Measurements from ENCODE around the gene PLCG2. TPM values are rescaled to one million over a fixed set of nuclear protein-coding genes. Genes with fewer than 3 reads are reported as not detected.

PLCG2 gene
- total RNA-seq, 1 donor from 2014 or later, result 1.7 TPM

GRCh38 chr16:81918927-81919326 is 139.8 kb downstream of the PLCG2 start:
- Mint-ChIP-seq H3K4me3 (no peak overlapping the region), H3K9me3 (peaks cover 3% of the 10 kb centered on the region), H3K27ac (ENCODE audit: unreplicated experiment) (no peak overlapping the region), H3K4me1 (no peaks in the 10 kb centered on the region), H3K36me3 (ENCODE audit: low read depth) (no peaks in the 10 kb centered on the region), H3K27me3 (ENCODE audit: low read depth) (peaks cover 2% of the 10 kb centered on the region)
- DNase-seq (ENCODE audit: low read depth, low spot score), result no peak
- no peak for TF ChIP-seq CTCF (conservative IDR thresholded peaks at IDR 0.05)

- no peaks in the 10 kb centered on the region for H3K36me3 Mint-ChIP-seq (ENCODE audit: low read depth)
- H3K4me1 Mint-ChIP-seq, result no peaks in the 10 kb centered on the region
- H3K4me3 Mint-ChIP-seq, result no peak overlapping the region
Measured at GRCh38 chr16:81920498-81920897, 141.4 kb downstream of the PLCG2 start.

GRCh38 chr16:81921085-81921814 is 142.2 kb downstream of the PLCG2 start:
- Mint-ChIP-seq H3K36me3 (ENCODE audit: low read depth) (no peaks in the 10 kb centered on the region), H3K4me1 (no peaks in the 10 kb centered on the region), H3K9me3 (peaks cover 3% of the 10 kb centered on the region), H3K27me3 (ENCODE audit: low read depth) (peaks cover 2% of the 10 kb centered on the region), H3K27ac (ENCODE audit: unreplicated experiment) (no peak overlapping the region), H3K4me3 (no peak overlapping the region)
- TF ChIP-seq CTCF (conservative IDR thresholded peaks at IDR 0.05), result no peak
- no peak for DNase-seq (ENCODE audit: low read depth, low spot score)

More at GRCh38 chr16:81920498-81920897, 141.4 kb downstream of the PLCG2 start:
- Mint-ChIP-seq H3K9me3 (peaks cover 3% of the 10 kb centered on the region), H3K27me3 (ENCODE audit: low read depth) (peaks cover 2% of the 10 kb centered on the region), H3K27ac (ENCODE audit: unreplicated experiment) (no peak overlapping the region)
- DNase-seq (ENCODE audit: low read depth, low spot score), result no peak
- no peak for TF ChIP-seq CTCF (conservative IDR thresholded peaks at IDR 0.05)

- Mint-ChIP-seq H3K4me1 (no peaks in the 10 kb centered on the region), H3K27me3 (ENCODE audit: low read depth) (no peaks in the 10 kb centered on the region), H3K27ac (ENCODE audit: unreplicated experiment) (no peak overlapping the region), H3K9me3 (peaks cover 3% of the 10 kb centered on the region), H3K4me3 (no peak overlapping the region), H3K36me3 (ENCODE audit: low read depth) (no peaks in the 10 kb centered on the region)
- DNase-seq (ENCODE audit: low read depth, low spot score), result no peak
- TF ChIP-seq CTCF (conservative IDR thresholded peaks at IDR 0.05), result no peak
Measured at GRCh38 chr16:81921843-81922584, 142.9 kb downstream of the PLCG2 start.

GRCh38 chr16:81923296-81923695 is 144.2 kb downstream of the PLCG2 start:
- no peaks in the 10 kb centered on the region for H3K36me3 Mint-ChIP-seq (ENCODE audit: low read depth)
- no peaks in the 10 kb centered on the region for H3K4me1 Mint-ChIP-seq
- no peak overlapping the region for H3K4me3 Mint-ChIP-seq
- H3K9me3 Mint-ChIP-seq, result peaks cover 3% of the 10 kb centered on the region
- no peak for TF ChIP-seq CTCF (conservative IDR thresholded peaks at IDR 0.05)
- DNase-seq (ENCODE audit: low read depth, low spot score), result no peak
- no peaks in the 10 kb centered on the region for H3K27me3 Mint-ChIP-seq (ENCODE audit: low read depth)
- no peak overlapping the region for H3K27ac Mint-ChIP-seq (ENCODE audit: unreplicated experiment)

Measured in neural crest cell (in vitro differentiated cells).